Liver (tissue), 9 donors: ENCODE results near the gene PPARD. TPM values are rescaled to one million over a fixed set of nuclear protein-coding genes. Genes with fewer than 3 reads are reported as not detected.

ENCODE experiments used
- DNase-seq: peaks from one replicate; pipeline ENCODE4 v3.0.0-alpha.2; 2017; ENCODE audit warnings: low spot score
- H3K27ac ChIP-seq, 2 donors: one replicate each; pipeline ENCODE4 v1.7.0; 2013; ENCODE audit warnings: inconsistent platforms in 2 of 2, low read length in 2 of 2, control low read depth in 1 of 2, low read depth in 1 of 2, mild to moderate bottlenecking in 1 of 2
- H3K27me3 ChIP-seq, 4 donors: one replicate each; pipeline versions ENCODE4 v1.6.1 to v1.7.0; 2013; ENCODE audit warnings: low read length in 3 of 4, inconsistent platforms in 1 of 4, mild to moderate bottlenecking in 1 of 4, moderate library complexity in 1 of 4; ENCODE audit not compliant: control insufficient read depth in 4 of 4, insufficient read depth in 4 of 4
- H3K36me3 ChIP-seq, 4 donors: one replicate each; pipeline versions ENCODE4 v1.6.1 to v1.7.0; 2013; ENCODE audit warnings: low read length in 3 of 4, mild to moderate bottlenecking in 3 of 4, low read depth in 1 of 4, moderate library complexity in 1 of 4; ENCODE audit not compliant: control insufficient read depth in 4 of 4, insufficient read depth in 3 of 4
- H3K4me1 ChIP-seq, 4 donors: one replicate each; pipeline versions ENCODE4 v1.6.1 to v1.7.0; 2013; ENCODE audit warnings: low read length in 3 of 4, mild to moderate bottlenecking in 3 of 4, moderate library complexity in 1 of 4; ENCODE audit not compliant: control insufficient read depth in 4 of 4, insufficient read depth in 4 of 4
- H3K4me3 ChIP-seq, 3 donors: one replicate each; pipeline versions ENCODE4 v1.6.1 to v1.7.0; 2013; ENCODE audit warnings: low read length in 3 of 3, control low read depth in 1 of 3, low read depth in 1 of 3, mild to moderate bottlenecking in 1 of 3
- H3K9ac ChIP-seq, 2 donors: one replicate each; pipeline ENCODE4 v1.7.0; 2013; ENCODE audit warnings: low read length in 2 of 2, mild to moderate bottlenecking in 2 of 2, moderate library complexity in 2 of 2, control low read depth in 1 of 2, low read depth in 1 of 2
- H3K9me3 ChIP-seq, 4 donors: one replicate each; pipeline versions ENCODE4 v1.6.1 to v1.7.0; 2013; ENCODE audit warnings: low read length in 3 of 4; ENCODE audit not compliant: control insufficient read depth in 4 of 4
- EGR1 ChIP-seq, 2 donors: IDR thresholded peaks; 2 replicates each; pipeline ENCODE4 v1.6.1; 2016 to 2018; ENCODE audit warnings: antibody characterized with exemption in 2 of 2, low read depth in 2 of 2
- FOXA1 ChIP-seq: IDR thresholded peaks from 2 replicates; pipeline ENCODE4 v1.6.1; 2016; ENCODE audit warnings: antibody characterized with exemption
- GABPA ChIP-seq, 2 donors: IDR thresholded peaks in 1 of 2; conservative IDR thresholded peaks in 1 of 2; 2 replicates each; pipeline ENCODE4 v1.6.1; 2016; ENCODE audit warnings: antibody characterized with exemption in 2 of 2, mild to moderate bottlenecking in 1 of 2, moderate library complexity in 1 of 2
- HNF4A ChIP-seq, 2 donors: conservative IDR thresholded peaks; 2 replicates each; pipeline ENCODE4 v1.6.1; 2016; ENCODE audit warnings: antibody characterized with exemption in 2 of 2, mild to moderate bottlenecking in 2 of 2
- NR2F2 ChIP-seq: IDR thresholded peaks from 2 replicates; pipeline ENCODE4 v1.6.1; 2016; ENCODE audit warnings: antibody characterized with exemption
- RAD21 ChIP-seq, 2 donors: IDR thresholded peaks; 2 replicates each; pipeline ENCODE4 v1.6.1; 2016; ENCODE audit warnings: antibody characterized with exemption in 2 of 2, mild to moderate bottlenecking in 2 of 2
- RXRA ChIP-seq, 2 donors: IDR thresholded peaks; 2 replicates each; pipeline ENCODE4 v1.6.1; 2017 to 2018; ENCODE audit warnings: antibody characterized with exemption in 2 of 2, mild to moderate bottlenecking in 1 of 2
- TAF1 ChIP-seq: conservative IDR thresholded peaks from 2 replicates; pipeline ENCODE4 v1.6.1; 2016; ENCODE audit warnings: antibody characterized with exemption, mild to moderate bottlenecking
- WGBS: extraction: QIAGEN DNeasy Blood & Tissue Kit; methylation state at CpG from one replicate; pipeline ENCODE4 v1.1.7; 2013; 5-methylcytosine and 5-hydroxymethylcytosine counted together
- polyA plus RNA-seq, 2 donors: library from polyadenylated mRNA; stranded (reverse) in 1 of 2; unstranded in 1 of 2; fragments of 200-250 nt in 1 of 2; fragments of >200 nt in 1 of 2; fragmentation: Nextera tagmentation in 1 of 2; extraction: Ambion mirVana in 1 of 2; gene quantifications; one replicate each; pipeline versions ENCODE4 v1.2.1 to v1.2.3, GENCODE V29; 2013 to 2015
- total RNA-seq, 2 donors: library from RNA; depleted of rRNA; stranded (reverse); fragments of >200 nt; gene quantifications; one replicate each; pipeline ENCODE4 v1.2.3, GENCODE V29; 2014
- TF ChIP-seq, protein P1 (sequence below): IDR thresholded peaks from 2 replicates; pipeline ENCODE4 v1.6.1; 2016; ENCODE audit warnings: antibody characterized with exemption, mild to moderate bottlenecking
- TF ChIP-seq, protein P2 (sequence below): fragments of 150-350 bp; IDR thresholded peaks from 2 replicates; pipeline ENCODE4 v1.5.1; 2017; ENCODE audit warnings: improper control_type of control experiment, low read depth, low read length; ENCODE audit not compliant: missing input control
- TF ChIP-seq, protein P3 (sequence below): IDR thresholded peaks from 2 replicates; pipeline ENCODE4 v1.6.1; 2016; ENCODE audit warnings: antibody characterized with exemption
- TF ChIP-seq, protein P4 (sequence below): IDR thresholded peaks from 2 replicates; pipeline ENCODE4 v1.6.1; 2016; ENCODE audit warnings: antibody characterized with exemption
- donor health status: healthy.
- donor health status: healthy.
- donor health status: healthy.
- donor health status: healthy.
- donor health status: healthy.

PPARD gene
- total and polyA plus RNA-seq, 4 donors, result 2.1 to 7.8 (median 5.1) TPM

DNA sequence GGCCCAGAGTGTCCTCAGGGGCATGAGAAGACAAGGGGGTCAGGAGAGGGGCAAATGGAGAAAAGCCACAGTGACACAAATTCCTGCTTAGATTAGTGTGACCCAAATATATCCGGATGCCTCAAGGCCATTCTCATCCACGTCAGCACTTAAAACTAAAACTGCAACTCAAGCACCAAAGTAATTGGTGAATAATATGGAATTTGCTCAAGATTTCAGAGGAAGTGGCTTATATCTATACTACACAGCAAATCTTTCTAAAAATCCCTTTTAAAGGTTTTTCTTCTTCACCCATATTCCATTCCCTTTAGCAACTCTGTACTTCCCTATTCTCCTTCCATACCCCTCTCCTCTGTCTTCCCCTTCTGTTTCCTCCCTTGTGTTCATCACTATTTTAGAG, 29.6 kb upstream of the PPARD start (continued):
- TF ChIP-seq, protein P1, sequence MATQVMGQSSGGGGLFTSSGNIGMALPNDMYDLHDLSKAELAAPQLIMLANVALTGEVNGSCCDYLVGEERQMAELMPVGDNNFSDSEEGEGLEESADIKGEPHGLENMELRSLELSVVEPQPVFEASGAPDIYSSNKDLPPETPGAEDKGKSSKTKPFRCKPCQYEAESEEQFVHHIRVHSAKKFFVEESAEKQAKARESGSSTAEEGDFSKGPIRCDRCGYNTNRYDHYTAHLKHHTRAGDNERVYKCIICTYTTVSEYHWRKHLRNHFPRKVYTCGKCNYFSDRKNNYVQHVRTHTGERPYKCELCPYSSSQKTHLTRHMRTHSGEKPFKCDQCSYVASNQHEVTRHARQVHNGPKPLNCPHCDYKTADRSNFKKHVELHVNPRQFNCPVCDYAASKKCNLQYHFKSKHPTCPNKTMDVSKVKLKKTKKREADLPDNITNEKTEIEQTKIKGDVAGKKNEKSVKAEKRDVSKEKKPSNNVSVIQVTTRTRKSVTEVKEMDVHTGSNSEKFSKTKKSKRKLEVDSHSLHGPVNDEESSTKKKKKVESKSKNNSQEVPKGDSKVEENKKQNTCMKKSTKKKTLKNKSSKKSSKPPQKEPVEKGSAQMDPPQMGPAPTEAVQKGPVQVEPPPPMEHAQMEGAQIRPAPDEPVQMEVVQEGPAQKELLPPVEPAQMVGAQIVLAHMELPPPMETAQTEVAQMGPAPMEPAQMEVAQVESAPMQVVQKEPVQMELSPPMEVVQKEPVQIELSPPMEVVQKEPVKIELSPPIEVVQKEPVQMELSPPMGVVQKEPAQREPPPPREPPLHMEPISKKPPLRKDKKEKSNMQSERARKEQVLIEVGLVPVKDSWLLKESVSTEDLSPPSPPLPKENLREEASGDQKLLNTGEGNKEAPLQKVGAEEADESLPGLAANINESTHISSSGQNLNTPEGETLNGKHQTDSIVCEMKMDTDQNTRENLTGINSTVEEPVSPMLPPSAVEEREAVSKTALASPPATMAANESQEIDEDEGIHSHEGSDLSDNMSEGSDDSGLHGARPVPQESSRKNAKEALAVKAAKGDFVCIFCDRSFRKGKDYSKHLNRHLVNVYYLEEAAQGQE, result no peak

DNA sequence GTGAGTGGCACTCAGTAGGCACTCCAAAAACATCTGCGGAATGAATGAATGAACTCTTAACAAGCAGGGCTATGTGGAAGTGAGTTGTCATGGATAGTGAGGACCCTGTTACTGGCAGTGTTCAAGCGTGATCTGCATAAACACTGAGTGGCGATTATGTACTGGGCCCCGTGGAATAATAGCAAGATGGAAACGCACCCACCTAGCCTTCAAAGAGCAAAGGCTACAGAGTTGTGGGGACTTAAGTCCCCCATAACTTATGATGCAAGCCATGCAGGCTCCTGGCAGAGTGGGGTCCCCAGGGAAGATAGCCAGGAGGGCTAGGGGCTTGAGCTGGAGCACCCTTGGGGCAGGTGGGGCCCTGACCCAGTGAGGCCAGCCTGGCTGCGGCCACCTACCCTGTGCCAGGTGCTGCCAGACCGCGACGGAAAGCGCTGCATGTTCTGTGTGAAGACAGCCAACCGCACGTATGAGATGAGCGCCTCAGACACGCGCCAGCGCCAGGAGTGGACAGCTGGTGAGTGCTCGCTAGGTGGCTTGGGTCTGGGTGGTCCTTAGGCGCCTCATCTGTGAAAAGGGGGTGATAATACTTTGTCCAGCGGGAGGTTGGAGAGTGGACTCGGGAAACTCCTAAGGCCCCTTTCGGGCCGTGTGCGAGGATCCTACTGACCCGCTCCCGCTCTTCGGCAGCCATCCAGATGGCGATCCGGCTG, 24.7 kb upstream of the PPARD start:
- TF ChIP-seq, protein P2, sequence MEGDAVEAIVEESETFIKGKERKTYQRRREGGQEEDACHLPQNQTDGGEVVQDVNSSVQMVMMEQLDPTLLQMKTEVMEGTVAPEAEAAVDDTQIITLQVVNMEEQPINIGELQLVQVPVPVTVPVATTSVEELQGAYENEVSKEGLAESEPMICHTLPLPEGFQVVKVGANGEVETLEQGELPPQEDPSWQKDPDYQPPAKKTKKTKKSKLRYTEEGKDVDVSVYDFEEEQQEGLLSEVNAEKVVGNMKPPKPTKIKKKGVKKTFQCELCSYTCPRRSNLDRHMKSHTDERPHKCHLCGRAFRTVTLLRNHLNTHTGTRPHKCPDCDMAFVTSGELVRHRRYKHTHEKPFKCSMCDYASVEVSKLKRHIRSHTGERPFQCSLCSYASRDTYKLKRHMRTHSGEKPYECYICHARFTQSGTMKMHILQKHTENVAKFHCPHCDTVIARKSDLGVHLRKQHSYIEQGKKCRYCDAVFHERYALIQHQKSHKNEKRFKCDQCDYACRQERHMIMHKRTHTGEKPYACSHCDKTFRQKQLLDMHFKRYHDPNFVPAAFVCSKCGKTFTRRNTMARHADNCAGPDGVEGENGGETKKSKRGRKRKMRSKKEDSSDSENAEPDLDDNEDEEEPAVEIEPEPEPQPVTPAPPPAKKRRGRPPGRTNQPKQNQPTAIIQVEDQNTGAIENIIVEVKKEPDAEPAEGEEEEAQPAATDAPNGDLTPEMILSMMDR, result no peak
- no peak for TF ChIP-seq HNF4A (conservative IDR thresholded peaks at IDR 0.05)
- TF ChIP-seq, protein P3, sequence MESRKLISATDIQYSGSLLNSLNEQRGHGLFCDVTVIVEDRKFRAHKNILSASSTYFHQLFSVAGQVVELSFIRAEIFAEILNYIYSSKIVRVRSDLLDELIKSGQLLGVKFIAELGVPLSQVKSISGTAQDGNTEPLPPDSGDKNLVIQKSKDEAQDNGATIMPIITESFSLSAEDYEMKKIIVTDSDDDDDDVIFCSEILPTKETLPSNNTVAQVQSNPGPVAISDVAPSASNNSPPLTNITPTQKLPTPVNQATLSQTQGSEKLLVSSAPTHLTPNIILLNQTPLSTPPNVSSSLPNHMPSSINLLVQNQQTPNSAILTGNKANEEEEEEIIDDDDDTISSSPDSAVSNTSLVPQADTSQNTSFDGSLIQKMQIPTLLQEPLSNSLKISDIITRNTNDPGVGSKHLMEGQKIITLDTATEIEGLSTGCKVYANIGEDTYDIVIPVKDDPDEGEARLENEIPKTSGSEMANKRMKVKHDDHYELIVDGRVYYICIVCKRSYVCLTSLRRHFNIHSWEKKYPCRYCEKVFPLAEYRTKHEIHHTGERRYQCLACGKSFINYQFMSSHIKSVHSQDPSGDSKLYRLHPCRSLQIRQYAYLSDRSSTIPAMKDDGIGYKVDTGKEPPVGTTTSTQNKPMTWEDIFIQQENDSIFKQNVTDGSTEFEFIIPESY, result no peak
- TF ChIP-seq RAD21 (IDR thresholded peaks at IDR 0.05), result no peak
- no peak for TF ChIP-seq GABPA (IDR thresholded peaks at IDR 0.05 in 1 of 2, conservative IDR thresholded peaks at IDR 0.05 in 1 of 2)
- TF ChIP-seq RXRA (IDR thresholded peaks at IDR 0.05), result no peak
- no peak for TF ChIP-seq FOXA1
- no peak for TF ChIP-seq NR2F2
- TF ChIP-seq EGR1 (IDR thresholded peaks at IDR 0.05; ENCODE audit: low read depth in 2 of 2), result no peak
- TF ChIP-seq, protein P4, sequence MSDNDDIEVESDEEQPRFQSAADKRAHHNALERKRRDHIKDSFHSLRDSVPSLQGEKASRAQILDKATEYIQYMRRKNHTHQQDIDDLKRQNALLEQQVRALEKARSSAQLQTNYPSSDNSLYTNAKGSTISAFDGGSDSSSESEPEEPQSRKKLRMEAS, result no peak
- TF ChIP-seq TAF1, result no peak
- Histone ChIP-seq H3K9me3 (no peaks in the 10 kb centered on the region), H3K9ac (no peak overlapping the region), H3K4me3 (peak overlapping the region in 2 of 3 donors; percentile 45 to 60), H3K36me3 (no peaks in the 10 kb centered on the region), H3K27ac (no peak overlapping the region), H3K27me3 (no peaks in the 10 kb centered on the region), H3K4me1 (peaks cover 3 to 18% (median 9%) of the 10 kb centered on the region in 4 donors)
- WGBS, result 33% methylated on average over 28 of the region's 28 CpGs
- DNase-seq, result no peak
